ENCODE results near the gene ZNF280B.
"Not testable (repeated sequence)": the region's sequence is repeated elsewhere in the genome, so short reads cannot be mapped to it uniquely, and the experiment has no call there.

Gene ZNF280B

DNA sequence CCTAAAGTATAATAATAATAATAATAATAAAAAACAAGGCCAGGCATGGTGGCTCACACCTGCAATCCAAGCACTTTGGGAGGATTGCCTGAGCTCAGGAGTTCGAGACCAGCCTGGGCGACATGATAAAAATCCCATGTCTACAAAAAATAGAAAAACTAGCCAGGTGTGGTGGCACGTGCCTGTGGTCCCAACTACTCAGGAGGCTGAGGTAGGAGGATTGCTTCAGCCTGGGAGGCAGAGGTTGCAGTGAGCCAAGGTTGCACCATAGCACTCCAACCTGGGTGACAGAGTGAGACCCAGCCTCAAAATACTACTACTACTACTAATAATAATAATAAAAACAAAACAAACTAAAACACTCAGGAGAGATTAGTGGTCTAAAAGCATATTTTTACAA is 27.1 kb upstream of the ZNF280B start:
- DNase-seq (ENCODE audit: low read depth), result no peak

DNA sequence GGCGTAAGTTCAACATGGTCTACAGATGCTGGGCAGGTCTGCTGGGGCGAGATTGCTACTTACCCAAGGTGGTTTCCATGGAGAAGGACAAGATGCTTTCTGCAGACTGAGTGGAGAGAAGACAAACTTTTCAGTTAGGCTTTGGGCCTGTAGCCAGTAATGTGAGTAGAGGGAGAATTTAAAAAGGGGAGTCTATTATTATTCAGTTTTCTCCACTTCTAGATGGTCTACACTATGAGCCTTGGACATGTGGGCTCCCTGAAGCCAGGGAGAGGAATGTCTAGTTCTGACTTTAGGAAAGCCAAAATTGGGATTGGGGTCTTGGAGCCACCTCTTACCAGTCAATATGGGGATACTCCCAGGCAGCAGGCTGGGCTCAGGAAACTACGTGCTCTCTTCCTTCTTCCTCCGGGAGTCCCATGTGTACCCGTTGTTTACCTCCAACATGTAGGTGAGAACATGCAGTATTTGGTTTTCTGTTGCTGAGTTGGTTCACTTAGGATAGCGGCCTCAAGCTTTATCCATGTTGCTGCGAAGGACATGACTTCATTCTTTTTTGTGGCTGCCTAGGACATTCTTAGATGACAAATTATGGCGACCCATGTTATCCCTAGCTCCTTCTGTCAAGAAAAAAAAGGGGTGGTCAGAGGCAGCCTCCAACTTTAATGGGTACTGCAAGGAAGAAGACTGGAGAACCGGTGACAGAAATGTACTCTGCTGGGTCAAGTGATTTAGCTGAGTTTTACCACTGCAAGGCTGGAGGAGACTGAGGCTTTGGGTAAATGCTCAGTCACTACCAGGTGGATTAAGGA is 26.3 kb upstream of the ZNF280B start:
- DNase-seq (ENCODE audit: low read depth), result no peak

DNA sequence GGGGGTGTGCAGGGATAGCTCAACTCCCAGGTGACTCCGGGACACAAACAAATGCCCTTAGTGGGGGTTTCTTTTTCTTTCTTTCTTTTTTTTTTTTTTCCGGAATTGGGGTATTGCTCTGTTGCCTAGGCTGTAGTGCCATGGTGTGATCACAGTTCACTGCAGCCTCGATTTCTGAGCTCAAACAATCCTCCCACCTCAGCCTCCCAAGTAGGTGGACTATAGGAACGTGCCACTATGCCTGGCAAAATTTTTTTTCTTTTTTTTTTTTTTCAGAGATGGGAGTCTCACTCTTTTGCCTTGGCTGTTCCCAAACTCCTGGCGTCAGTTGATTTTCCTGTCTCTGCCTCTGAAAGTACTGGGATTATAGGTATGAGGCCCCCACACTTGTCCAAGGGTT is 25.3 kb upstream of the ZNF280B start:
- no peak for DNase-seq (ENCODE audit: low read depth)

DNA sequence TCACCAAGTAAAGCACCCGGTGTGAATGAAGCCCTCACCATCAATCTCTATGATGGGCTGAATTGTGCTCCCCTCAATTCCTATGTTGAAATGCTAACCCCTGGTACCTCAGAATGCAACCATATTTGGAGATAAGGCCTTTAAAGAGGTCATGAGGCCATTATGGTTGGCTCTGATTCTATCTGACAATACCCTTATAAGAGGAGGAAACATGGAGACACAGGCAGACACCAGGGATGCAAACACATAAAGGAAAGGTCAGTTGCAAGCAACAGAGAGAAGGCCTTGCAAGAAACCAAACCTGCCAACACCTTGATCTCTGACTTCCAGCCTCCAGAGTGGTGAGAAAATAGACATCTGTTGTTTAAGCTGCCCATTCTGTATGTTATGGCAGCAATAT is 24.9 kb upstream of the ZNF280B start:
- no peak for DNase-seq (ENCODE audit: low read depth)

DNA sequence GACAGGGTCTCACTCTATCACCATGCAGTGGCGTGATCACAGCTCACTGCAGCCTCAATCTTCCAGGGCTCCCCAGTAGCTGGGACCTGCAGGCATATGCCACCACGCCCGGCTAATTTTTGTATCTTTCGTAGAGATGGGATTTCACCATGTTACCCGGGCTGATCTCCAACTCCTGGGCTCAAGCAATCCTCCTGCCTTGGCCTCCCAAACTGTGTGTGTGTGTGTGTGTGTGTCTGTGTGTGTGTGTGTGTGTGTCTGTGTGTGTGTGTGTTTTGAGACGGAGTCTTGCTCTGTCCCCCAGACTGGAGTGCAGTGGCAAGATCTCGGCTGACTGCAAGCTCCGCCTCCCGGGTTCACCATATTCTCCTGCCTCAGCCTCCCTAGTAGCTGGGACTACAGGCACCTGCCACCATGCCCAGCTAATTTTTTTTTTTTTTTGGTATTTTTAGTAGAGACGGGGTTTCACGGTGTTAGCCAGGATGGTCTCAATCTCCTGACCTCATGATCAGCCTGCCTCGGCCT is 24.1 kb upstream of the ZNF280B start:
- not testable (repeated sequence) for DNase-seq (ENCODE audit: low read depth)

DNA sequence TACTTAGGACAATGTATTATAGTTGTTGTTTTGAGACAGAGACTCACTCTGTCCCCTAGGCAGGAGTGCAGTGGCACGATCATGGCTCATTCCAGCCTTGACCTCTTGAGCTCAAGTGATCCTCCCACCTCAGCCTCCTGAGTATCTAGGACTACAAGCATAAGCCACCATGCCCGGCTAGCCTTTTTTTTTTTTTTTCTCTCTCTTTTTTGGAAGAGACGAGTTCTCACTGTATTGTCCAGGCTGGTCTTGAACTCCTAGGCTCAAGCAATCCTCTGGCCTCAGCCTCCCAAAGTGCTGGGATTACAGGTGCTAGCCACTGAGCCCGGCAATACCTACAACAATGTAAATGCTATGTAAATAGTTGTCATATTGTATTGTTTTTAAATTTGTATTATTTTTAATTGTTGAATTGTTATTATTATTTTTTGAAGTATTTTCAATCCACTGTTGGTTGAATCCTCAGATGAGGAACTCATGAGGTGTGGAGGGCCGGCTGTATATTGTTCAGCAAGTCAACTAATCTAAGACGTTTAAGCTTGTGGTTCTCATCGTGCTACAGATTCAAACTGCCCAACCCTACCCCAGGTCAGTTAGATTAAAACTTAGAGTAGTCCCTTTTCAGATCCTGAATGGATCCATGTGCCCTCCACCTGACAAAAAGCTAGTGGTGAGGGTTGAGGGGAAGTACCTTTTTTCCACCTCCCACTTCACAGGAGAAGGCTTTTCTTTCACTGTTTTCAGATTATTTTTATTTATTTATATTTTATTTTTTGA is 23.4 kb upstream of the ZNF280B start:
- DNase-seq (ENCODE audit: low read depth), result no peak

DNA sequence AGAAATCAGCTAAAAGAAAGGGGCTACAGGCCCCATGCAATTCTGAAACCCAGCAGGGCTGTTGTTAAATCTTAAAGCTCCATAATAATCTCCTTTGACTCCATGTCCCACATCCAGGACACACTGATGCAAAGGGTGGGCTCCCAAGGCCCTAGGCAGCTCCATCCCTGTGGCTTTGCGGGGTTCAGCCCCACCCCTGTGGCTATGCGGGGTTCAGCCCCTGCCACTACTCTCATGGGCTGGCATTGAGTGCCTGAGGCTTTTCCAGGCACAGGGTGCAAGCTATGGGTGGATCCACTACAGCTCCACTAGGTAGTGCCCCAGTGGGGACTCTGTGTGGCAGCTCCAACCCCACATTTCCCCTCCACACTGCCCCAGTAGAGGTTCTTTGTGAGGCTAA is 20.2 kb upstream of the ZNF280B start:
- DNase-seq (ENCODE audit: low read depth), result no peak

DNA sequence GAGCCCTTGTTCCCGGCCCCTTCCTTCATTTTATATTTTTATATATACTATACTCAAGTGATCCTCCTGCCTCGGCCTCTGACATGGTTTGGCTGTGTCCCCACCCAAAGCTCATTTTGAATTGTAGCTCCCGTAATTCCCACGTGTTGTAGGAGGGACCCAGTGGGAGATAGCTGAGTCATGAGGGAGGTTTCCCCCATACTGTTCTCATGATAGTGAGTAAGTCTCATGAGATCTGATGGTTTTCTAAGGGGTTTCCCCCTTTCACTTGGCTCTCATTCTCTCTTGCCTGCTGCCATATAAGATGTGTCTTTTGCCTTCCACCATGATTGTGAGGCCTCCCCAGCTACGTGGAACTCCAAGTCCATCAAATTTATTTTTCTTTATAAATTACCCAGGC is 18.8 kb upstream of the ZNF280B start:
- no peak for DNase-seq (ENCODE audit: low read depth)

DNA sequence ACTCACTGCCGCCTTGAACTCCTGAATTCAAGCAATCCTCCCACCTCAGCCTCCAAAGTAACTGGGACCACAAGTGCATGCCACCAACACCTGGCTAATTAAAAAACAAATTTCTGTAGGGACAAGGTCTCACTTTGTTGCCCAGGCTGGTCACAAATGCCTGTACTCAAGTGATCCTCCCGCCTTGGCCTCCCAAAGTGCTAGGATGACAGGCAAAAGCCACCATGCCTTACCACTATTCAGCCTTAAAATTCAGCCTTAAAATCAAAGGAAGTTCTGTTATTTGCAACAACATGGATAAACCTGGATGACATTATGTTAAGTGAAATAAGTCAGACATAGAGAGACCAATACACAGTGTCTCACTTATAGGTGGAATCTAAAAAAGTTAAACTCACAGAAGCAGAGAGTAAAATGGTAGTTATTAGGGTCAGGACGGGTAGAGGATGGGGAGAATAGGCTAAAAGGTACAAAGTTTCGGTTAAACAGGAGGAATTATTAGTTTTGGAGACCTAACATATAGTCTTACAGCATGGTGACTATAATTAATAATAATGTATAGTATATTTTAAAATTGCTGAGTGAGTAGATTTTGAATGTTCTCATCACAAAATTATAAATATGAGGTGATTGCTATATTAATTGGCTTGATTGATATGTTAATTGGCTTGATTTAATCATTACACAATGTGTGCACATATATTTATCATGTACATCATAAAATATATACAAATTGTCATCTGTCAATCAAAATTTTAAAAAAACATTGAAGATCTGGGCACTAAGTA is 17.8 kb upstream of the ZNF280B start:
- no peak for DNase-seq (ENCODE audit: low read depth)

DNA sequence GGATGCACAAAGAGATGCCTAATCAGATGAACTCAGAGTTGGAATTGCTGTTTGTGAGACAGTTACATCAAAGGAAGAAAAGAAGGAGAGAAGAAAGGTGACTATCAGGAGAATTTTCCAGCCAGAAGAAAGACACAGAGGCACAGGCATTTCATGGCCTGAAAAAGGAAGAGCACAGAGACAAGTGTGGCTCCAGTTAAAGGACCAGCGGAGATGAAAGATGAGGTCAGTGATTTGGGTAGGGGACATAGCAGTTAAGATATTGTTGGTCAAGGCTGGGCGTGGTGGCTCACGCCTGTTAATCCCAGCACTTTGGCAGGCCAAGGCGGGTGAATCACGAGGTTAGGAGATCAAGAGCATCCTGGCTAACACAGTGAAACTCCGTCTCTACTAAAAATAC is 15.0 kb upstream of the ZNF280B start:
- no peak for DNase-seq (ENCODE audit: low read depth)

DNA sequence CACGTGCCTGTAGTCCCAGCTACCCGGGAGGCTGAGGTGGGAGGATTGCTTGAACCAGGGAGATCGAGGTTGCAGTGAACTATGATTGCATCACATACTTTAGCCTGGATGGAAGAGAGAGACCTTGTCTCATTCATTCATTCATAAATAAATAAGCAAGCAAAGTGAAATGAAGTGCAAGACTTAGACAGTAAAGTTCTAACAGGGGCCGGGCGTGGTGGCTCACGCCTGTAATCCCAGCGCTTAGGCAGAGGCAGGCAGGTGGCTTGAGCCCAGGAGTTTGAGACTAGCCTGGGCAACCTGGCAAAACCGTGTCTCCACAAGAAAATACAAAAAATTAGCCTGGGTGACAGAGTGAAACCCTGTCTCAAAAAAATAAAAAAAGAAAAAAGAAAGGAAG is 13.1 kb upstream of the ZNF280B start:
- no peak for DNase-seq (ENCODE audit: low read depth)

DNA sequence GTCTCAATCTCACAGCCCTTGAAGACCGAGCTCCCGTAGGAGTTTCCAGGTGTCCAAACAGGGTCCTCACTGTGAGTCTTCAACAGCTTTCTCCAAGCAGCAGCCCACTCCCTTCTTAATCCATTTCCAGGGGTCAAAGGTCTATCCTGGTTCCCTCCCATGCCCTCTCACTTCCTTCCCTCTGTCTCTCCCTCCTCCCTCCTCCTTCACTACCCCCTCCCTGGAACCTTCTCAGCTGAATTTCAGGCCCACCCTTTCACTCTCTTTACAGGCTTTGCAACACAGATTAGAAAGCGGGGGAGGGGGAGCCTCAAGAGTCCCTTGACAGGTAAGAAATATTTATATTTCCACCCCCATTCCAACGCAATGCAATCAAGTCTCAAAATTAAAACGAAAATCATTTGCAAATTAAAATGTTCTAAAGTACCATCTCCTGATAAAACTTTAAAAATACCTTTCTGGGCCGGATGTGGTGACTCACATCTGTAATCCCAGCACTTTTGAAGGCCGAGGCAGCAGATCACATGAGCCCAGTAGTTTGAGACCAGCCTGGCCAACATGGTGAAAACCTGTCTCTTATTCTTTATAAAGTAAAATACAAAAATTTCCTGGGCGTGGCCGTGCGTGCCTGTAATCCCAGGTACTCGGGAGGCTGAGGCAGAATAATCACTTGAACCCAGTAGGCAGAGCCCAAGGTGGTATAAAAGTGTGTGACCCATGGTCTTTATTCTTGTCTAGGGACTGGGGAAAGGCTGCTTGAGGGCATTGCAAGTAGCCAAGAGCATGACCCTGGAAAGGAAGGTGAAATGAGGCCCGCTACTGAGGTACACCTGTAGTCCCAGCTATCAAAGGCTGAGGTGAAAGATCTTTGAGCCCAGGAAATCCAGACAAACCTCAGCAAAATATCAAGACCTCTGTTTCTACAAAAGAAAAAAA is 12.4 kb upstream of the ZNF280B start:
- peak; percentile 40 for DNase-seq (ENCODE audit: low read depth)

DNA sequence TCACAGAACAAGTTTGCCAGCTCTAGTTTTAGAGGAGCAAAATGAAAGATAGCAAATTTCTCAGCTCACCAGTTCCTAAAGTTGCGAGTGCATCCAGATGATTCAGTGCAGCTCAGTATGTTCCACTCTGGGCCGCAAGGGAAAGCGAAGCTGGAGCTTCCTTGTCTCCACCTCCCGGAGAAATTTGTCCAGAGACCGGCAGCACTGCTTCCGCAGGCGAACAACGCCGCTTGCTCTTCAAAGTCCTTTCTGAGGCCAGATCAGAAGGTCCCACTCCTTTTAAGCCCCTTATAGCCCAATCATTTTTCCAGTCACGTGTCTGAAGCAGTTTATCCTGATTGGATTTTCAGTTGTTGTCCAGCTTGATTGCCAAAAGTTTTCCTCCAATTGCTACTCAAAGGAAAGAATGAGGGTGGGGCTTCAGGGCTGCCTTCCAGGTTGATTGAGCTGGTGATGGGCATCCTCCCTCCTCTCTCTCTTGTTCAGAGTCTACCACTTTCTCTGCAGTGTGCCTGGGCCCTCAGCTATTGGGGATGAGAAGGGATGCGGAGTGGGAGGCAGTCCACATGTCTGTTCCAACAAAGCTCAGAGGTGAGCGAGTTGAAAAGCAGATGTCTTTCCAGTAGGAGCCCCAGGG is 11.6 kb upstream of the ZNF280B start, which contains the start of gene ZNF280A:
TSS of gene ZNF280A (minus strand) at position 251 of the 637 bp plus-strand sequence. CDS start 4,640 bp downstream, outside the sequence.
- DNase-seq (ENCODE audit: low read depth), result peak; percentile 45

DNA sequence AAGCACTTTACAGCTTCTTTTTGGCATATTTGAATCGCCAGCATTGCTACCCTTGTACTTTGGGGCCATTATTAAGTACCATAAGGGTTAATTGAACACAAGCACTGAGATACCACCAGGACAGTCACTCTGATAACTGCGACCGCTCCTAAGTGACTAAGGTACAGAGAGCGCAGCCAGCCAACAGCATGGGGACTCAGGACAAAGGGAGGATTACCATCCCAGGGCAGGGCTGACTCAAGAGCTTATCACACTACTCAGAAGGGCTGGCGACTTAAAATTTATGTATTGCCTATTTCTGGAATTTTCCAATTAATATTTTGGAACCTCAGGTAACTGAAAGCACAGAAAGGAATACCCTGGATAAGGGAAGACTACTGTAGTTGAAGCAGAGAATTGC is 11.0 kb upstream of the ZNF280B start:
- no peak for DNase-seq (ENCODE audit: low read depth)

DNA sequence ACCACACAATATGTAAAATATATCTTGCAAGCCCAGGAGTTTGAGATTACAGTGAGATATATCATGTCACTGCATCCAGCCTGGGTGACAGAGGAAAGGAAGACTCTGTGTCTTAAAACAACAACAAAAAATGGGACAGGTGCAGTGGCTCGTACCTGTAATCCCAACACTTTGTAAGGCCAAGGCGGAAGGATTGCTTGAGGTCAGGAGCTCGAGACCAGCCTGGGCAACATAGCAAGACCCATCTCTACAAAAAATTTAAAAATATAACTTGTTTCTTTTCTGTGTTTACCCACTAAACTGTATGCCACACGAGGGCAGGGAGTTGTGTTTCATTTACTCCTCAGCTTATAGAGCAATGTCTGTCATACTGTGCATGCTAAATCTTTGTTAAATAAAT is 8.4 kb upstream of the ZNF280B start:
- no peak for DNase-seq (ENCODE audit: low read depth)

DNA sequence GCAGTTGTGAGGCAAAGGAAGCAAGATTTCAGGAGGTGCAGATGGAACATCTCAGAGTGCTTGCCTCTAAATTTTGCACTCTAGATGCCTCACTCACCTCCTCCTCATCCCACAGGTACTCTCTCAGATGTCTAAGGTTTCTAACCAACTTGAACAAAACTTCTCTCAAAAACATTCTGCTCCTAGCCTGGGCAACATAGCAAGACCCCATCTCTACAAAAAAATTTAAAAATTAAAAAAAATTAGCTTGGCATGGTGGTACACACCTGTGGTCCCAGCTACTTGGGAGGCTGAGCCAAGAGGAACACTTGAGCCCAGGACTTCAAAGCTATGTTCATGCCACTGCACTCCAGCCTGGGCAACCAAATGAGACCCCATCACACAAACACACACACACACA is 7.3 kb upstream of the ZNF280B start:
- no peak for DNase-seq (ENCODE audit: low read depth)

DNA sequence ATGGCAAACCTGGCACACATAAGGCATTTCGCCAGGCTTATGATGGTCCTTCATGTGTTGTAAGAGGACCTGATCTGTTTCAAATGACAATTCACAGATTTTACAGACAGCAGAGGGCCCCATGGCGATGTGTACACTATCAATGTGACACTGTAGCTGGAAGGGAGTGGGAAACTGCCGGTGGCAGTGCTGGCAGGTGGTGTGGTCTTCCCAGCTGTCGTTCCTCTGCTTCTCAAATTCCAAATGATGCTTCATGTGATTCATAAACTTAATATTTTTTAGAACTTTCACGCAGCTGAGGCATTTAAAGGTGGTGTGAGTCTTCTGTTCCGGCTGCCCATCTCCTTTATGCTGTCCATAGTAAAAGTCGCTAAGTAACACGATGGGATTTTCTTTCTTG is 5.9 kb upstream of the ZNF280B start:
- not testable (repeated sequence) for DNase-seq (ENCODE audit: low read depth)

DNA sequence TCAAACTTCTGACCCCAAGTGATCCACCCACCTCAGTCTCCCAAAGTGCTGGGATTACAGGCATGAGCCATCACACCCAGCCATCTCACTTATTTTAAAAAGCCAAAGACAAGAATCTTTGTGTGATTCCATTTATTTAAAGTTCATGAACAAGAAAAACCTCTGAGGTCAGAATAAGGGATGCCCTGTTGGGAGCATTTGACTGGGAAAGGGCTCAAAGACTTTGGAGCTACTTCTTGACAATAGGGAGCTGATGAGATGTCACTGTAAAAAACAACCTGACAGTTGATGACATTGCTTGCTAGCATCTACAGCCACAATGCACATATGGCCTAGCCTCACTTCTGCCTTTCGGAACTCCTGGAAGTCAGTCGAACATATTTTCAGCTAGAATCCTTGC is 5.1 kb upstream of the ZNF280B start:
- DNase-seq (ENCODE audit: low read depth), result no peak

DNA sequence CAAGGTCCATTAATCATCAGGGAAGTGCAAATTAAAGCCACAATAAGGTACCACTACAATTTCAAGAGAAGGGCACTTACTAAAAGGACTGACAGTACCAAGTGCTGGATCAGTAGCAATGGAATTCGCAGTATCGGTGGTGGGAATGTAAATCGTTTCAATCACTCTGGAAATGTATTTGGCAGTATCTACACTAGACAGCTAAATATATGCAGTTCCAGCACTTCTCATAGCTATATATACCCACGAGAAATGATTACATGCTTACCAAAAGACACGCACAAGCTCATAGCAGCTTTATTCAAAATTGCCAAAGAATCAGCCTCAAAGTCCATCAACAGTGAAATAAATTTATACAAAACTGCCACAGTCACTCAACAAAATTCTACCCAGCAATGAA is 4.4 kb upstream of the ZNF280B start:
- no peak for DNase-seq (ENCODE audit: low read depth)

DNA sequence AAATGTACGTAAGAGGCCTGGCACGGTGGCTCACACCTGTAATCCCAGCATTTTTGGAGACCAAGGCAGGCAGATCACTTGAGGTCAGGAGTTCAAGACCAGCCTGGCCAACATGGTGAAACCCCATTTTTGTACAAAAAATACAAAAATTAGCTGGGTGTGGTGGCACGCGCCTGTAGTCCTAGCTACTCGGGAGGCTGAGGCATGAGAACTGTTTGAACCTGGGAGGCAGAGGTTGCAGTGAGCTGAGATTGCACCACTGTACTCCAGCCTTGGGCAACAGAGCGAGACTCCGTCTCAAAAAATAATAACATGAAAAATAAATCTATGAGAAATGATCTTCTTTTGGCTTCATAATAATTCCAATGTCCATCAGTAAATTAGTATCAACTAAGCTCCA is 2.3 kb upstream of the ZNF280B start:
- not testable (repeated sequence) for DNase-seq (ENCODE audit: low read depth)

DNA sequence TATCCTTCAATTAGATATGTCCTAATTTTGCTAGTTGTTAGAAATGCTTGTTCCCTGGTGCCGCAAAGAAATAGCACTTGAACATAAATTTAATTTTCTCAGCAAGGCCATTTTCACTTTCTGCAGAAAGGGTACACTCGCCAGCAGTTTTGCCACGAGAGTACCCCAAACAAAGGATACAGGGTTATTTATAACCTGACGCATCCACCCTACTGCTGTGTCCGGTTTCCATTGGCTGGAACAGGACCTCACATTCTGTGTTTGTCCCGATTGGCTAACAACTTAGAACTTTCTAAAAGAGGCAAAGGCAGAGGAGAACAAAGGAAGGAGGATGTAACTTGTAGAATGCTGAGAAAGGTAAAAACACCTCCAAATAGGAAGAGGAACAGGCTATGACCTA is 1.4 kb upstream of the ZNF280B start:
- not testable (repeated sequence) for DNase-seq (ENCODE audit: low read depth)

All from amniotic epithelial cell (primary cell).